ENCODE results near the gene ARHGAP22. TPM values are rescaled to one million over a fixed set of nuclear protein-coding genes. Genes with fewer than 3 reads are reported as not detected.
A peak's percentile ranks its signal among the peaks of the same experiment; 100 is the strongest.

The ARHGAP22 gene
- total RNA-seq, 2 donors from 2014 or later = 1.9 to 2.9 TPM

DNA sequence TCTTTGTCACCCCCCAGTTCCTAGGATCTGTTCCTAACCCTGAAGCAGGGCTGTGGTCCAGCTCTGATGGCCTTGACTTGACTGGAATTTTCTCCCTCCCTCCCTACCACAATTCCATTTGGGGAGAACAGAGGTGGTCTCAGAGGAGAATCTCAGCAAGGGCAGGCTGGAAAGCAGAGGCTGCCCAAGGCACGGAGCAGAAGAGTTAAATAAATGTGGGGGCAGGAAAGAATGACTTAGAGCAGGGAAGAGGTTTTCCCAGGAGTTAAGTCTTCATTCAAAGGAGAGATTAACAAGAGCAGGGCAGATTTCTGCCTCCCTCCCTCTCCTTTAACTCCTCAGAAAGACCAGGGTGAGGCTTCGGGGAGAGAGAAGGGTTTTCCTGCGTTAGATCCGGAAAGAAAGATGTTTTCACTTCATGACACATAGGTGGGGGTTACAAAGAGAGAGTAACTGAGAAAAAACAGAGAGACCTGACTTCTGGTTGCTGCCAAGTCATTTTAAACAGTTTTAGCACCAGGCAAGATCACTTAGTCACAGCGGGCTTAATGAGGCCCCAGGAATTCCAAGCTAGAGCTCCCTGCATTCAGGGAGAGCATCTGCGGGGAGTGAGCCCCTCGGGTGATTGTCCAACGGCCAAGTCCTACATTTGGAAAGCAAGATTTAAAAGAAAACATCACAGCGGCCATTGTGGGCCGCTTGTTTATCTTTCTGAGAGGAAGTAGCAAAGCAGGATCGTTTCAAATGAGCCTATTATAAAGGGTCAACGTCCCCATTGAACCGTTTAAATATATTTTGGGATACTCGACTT, 78.7 kb downstream of the ARHGAP22 start:
- ATAC-seq (no peak), DNase-seq (no peak)
- intact Hi-C loops (cut with DNase I, micrococcal nuclease) = no loop called here

GRCh38 chr10:48525113-48525512, 79.8 kb downstream of the ARHGAP22 start:
- DNase-seq (no peak), ATAC-seq (no peak)
- intact Hi-C loops (cut with DNase I, micrococcal nuclease) = no loop called here

DNA sequence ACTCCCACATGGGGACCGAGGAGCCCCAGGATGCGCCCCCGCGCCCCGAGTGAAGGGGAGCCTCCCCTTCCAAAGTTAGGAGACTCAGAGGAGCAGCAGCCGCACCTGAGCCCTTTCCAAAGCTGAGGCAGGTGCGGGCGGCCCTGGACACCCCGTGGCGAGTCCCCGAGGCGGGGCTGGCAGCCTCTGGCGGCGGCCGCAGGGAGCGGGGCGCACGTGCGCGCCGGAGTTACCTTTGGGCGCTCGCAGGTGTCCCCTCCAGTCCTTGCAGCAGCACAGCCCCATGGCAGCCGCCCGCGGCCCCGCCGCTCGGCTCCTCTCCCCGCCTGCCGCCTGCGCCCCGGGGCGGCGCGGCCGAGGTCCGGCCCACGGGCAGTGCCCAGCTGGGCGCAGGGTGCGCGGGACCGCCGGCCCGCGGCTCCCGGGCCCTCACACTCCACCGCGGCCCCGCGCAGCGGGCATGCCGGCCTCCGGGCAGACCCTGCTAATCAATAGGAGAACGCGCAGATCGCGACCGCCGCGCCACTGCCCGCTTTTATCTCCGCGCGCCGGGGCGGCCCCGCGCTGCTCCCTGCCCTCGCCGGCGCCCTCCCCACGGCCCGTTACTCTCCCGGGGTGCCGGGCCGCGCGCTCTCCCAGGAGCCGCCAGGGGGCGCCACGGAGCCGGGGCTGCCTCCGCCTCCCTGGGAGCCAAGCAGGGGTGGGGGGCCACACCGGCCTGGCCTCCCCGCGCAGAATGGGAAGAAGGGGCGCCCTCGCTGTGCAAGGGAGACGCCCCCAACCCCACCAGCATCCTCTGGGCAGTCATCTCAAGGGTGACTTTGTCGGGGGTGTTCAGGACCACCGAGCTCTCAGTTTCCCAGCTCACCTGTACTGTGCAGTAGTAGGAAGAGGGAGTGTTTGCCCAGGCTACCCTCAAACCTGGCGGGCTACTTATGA, 80.8 kb downstream of the ARHGAP22 start:
- no peak for DNase-seq
- no peak for ATAC-seq
- intact Hi-C loops (cut with DNase I, micrococcal nuclease) = no loop called here

DNA sequence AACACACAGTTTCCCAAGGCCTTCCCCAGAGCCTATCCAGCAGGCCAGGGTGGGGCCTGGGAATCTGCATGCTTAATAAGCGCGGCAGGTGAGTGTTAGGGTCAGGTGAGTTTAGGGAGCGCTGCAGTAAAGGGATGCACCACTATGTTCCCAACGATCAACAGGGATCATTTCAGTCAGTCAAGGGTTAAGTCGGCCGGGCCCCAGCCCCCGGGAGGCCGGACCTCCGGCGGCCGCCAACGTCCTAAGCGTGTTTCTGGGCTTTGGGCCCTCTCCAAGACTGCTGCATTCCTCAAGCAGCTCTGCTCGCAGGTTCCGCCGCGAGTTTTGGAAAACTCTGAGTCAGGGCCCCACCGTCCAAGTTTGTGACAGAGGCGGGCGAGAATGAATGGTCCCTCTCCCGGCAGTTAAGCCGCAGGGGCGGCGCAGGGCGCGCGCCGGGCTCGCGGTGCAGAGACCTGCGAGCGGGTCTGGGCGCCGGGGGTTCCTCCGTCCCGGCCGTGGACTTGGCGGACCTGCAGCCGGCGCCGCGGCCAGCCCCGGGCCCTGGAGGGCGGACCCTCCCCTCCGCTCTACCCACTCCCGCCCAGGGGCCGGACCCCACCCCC, 81.6 kb downstream of the ARHGAP22 start:
- intact Hi-C loops (cut with DNase I, micrococcal nuclease) = no loop called here
- no peak for ATAC-seq
- peak; percentile 31 to 33 for DNase-seq

GRCh38 chr10:48522011-48522765, 82.7 kb downstream of the ARHGAP22 start:
- no peak for DNase-seq
- ATAC-seq = no peak
- intact Hi-C loops (cut with DNase I, micrococcal nuclease) = no loop called here

DNA sequence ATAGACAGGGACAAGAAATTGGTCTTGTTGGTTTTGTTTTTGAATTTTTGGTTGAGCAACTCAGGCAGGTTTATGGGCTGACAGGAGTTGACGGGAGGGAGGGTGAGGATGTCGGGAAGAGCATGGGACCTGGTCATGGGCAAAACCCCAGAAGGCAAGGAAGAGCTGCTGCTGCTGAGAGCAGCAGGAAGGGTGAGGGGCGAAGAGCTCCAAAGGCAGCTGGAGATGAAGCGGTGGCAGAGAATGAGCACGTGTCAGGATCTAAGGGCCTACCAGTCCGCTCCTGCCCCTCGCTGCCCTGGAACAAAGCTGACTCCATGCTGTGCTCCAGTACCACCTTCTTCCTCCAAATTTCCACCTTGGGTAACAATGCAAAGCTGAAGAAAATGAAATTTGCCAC, 84.3 kb downstream of the ARHGAP22 start:
- no peak for DNase-seq
- intact Hi-C loops (cut with DNase I, micrococcal nuclease) = no loop called here
- ATAC-seq = no peak

DNA sequence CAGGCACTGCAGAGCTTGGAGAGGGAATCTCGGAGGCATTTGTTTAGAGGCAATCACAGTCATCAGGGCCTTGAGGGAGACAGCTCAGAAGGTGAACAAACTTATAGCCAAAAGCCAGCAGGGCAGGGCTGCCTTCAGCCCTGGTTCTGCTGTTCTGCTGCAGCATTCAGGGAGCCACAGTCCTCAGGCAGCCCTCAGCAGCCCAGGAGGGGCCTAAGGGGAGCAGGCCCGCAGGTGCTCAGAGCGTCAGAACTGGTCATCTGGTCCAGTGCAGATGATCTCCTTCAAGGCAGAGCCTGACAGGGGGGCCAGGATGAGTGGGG, 84.7 kb downstream of the ARHGAP22 start:
- DNase-seq (no peak), ATAC-seq (no peak)
- intact Hi-C loops (cut with DNase I, micrococcal nuclease) = no loop called here

DNA sequence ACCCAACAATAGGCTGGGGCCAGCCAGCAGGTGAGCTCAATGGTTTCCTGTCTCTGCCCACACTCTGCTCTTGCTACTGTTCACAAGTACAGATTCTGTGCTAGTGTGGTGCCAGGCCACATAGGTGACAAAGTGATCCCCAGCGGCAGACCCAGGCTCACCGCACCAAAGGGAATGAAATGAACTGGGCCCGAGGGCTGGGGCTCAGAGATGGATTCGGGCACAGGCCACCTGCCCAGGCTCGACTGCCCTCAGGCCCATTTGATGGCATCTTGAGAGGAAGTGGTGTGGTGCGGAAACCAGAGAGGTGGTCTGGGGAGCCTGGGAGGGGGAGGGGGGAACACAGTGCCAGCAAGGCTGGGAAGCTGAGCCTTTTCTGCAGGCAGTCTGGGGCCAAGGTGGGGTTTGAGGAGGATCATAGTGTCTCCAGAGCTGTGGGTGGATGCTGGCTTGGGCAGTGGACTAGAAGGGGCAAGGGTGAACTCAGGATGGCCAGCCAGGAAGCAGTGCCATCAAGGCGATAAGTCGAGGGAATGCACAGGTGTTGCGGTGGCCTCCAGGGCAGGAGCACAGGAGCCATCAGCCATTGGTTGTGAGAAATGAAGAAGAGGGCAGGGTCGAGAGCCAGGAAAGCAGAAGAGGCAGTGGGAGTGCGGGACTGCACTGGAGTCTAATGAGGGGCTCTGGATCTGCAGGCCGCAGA, 85.2 kb downstream of the ARHGAP22 start:
- intact Hi-C loops (cut with DNase I, micrococcal nuclease) = no loop called here
- DNase-seq (no peak), ATAC-seq (no peak)

GRCh38 chr10:48518986-48519385, 85.9 kb downstream of the ARHGAP22 start:
- DNase-seq (no peak), ATAC-seq (no peak)
- intact Hi-C loops (cut with DNase I, micrococcal nuclease) = no loop called here

DNA sequence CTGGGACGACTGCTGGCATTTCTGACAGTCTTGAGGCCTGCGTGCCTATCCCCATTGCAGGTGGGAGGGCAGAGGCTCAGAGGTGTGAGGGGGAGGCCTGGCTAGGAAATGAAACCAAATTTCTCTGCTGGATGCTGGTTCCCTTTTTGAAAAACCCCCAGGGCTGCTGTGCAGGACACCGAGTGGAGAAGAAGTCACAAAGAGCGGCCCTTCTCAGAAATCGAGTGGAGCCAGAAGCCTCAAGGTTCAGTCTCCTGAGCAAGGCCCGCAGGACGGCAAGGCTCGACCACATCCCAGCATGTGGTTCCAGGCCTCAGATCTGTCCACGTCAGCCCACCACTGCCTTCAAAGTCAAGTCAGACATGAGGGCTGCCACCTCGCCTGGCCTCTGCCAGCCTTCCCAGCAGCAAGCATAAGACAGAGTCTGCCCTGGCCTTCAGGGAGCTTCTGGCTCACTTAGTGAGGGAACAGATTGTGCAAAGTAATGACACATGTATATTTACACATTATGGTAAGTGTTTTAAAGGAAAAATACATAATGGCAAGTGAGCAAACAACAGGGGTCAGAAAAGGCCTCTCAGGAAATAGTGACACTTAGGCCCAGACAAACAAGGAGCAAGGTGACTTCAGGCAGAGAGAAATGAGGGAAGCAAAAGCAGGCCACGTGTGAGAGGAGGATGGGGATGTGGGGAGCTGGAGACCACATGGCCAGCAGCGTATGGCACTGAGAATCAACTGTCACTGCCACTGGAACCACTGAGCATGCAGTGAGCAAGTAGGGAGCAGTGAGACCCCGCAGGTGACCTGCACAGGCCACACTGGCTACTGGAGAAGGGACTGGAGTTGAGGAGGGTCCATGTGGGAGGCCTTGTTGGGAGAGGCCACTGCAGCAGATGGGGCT, 86.7 kb downstream of the ARHGAP22 start:
- no peak for ATAC-seq
- intact Hi-C loops (cut with DNase I, micrococcal nuclease) = no loop called here
- no peak for DNase-seq

GRCh38 chr10:48517482-48517881, 87.4 kb downstream of the ARHGAP22 start:
- intact Hi-C loops (cut with DNase I, micrococcal nuclease) = no loop called here
- no peak for DNase-seq
- no peak for ATAC-seq

GRCh38 chr10:48516911-48517310, 88.0 kb downstream of the ARHGAP22 start:
- intact Hi-C loops (cut with DNase I, micrococcal nuclease) = no loop called here
- no peak for DNase-seq
- no peak for ATAC-seq

DNA sequence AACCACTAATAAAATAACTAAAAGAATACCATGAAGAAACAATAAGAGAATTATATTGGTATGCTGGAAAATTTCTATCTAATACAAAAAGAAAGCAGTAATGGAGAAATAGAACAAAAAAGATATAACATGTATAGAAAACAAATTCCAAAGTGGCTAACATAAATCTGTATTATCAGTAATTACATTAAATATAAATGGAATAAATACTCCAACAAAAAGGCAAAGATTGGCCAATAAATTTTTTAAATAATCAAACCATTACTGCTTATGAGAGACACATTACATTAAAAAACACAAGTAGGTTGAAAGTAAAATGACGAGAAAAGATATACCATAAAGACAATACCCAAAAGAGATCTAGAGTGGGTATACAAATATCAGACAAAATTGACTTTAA, 90.0 kb downstream of the ARHGAP22 start:
- intact Hi-C loops (cut with DNase I, micrococcal nuclease) = no loop called here
- ATAC-seq = no peak
- DNase-seq = no peak

DNA sequence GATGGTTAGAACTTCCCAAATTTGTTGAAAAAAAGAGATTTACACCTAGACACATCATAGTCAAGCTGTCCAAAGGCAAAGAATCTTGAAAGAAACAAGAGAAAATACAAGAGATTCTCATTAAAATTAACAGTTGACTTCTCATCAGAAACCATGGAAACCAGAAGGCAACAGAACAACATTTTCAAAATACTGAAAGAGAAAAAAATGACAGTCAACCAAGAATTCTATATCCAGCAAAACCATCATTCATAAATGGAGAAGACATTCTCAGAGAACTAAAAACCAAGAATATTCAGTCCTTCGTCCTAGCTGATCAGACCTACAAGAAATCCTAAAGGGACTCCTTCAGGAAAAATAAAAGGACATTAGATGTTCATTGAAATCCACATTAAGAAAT, 90.6 kb downstream of the ARHGAP22 start:
- ATAC-seq = no peak
- intact Hi-C loops (cut with DNase I, micrococcal nuclease) = no loop called here

DNA sequence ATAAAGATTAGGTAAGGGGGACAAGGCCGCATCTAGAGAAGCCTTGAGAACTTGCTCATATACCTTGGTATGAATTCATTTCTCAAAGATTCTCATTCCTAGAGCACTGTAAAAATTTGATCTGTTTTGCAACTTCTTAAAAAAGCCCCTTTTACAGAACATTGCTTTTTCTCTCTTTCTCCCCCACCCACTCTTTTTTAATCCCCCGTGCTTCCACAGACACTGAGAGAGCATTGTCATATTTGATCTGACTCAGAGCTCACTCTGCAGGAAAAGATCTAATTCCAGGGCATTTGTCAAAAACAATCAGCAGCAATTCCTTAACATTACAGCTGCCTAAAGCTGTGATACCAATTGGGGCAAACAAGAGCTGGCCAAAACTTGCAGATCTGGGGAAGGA, 92.0 kb downstream of the ARHGAP22 start:
- ATAC-seq (no peak), DNase-seq (no peak)
- intact Hi-C loops (cut with DNase I, micrococcal nuclease) = no loop called here

More for the DNA sequence above, 90.6 kb downstream of the ARHGAP22 start:
- no peak for DNase-seq

DNA sequence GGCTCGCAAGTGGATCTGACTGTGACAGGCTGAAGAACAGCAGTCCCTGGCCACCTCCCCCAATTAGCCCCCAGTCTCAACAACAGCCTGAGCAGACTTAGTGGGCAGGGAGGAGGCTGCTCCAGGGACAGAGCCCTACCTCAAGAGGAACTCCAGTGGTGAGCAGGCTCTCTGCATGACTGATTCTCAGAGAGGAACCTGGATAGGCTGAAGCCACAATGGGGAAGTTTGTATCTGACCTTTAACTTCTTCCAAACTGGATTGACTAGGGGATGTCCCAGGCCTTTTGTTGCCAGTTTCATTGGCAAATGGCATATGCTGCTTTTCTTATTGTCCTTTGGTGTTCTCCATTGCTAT, 93.0 kb downstream of the ARHGAP22 start:
- DNase-seq (no peak), ATAC-seq (peak; percentile 40)
- intact Hi-C loops (cut with DNase I, micrococcal nuclease) = no loop called here

DNA sequence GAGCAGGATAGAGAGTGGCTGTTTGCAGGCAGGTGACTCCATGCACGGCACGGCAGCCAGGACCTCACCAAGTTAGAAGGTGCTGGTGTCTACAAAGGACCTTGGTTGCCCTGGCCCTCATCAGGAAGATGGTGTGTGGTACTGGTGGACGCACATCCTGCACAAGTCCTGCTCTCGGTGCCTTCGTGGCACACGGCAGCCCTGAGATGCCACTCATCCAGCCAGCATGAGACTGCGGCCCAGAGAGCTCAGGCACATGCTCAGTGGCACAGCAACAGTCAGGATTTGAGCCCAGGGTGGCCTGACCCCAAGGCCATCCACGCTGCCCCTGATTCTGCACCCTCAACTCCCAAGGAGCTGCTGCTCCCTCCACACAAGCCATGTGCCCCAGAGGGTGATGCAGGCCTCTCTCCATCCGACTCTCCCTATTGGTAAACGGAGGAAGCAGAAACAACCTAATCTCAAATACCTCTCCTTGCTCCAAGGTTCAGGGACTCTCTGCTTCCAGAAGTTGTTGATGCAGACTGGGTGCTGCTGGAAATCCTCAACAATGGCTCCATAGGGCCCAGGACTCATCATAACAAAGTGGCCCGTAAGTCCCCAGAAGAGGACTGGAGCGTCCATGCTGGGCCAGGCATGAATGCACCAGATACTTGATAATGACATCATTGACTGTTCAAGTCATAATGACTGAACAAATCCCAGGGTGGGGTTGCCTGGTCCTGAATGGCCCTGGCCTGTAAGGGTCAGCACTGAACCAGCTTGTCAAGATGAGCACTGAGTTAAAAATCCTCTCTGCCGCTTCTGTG, 93.6 kb downstream of the ARHGAP22 start:
- intact Hi-C loops (cut with DNase I, micrococcal nuclease) = no loop called here
- no peak for ATAC-seq
- no peak for DNase-seq
